ENCODE results near the gene POMC.

- TF ChIP-seq SP1 (IDR thresholded peaks at IDR 0.05) (no peak), NFRKB (IDR thresholded peaks at IDR 0.05) (no peak), PKNOX1 (IDR thresholded peaks at IDR 0.05) (no peak), SUZ12 (IDR thresholded peaks at IDR 0.05) (no peak), BHLHE40 (IDR thresholded peaks at IDR 0.05; ENCODE audit: borderline replicate concordance) (no peak), ARNT (IDR thresholded peaks at IDR 0.05) (no peak), FOXK2 (IDR thresholded peaks at IDR 0.05) (no peak), HDGF (IDR thresholded peaks at IDR 0.05; ENCODE audit: borderline replicate concordance) (no peak), FOXM1 (IDR thresholded peaks at IDR 0.05; ENCODE audit: borderline replicate concordance) (no peak), L3MBTL2 (conservative IDR thresholded peaks at IDR 0.05) (no peak), TARDBP (IDR thresholded peaks at IDR 0.05) (no peak), CTBP1 (IDR thresholded peaks at IDR 0.05; ENCODE audit: borderline replicate concordance) (no peak)
Measured at GRCh38 chr2:25164561-25164960, 3.8 kb downstream of the POMC start.
